Measurements from ENCODE around the gene CCDC80.

Gene CCDC80, protein sequence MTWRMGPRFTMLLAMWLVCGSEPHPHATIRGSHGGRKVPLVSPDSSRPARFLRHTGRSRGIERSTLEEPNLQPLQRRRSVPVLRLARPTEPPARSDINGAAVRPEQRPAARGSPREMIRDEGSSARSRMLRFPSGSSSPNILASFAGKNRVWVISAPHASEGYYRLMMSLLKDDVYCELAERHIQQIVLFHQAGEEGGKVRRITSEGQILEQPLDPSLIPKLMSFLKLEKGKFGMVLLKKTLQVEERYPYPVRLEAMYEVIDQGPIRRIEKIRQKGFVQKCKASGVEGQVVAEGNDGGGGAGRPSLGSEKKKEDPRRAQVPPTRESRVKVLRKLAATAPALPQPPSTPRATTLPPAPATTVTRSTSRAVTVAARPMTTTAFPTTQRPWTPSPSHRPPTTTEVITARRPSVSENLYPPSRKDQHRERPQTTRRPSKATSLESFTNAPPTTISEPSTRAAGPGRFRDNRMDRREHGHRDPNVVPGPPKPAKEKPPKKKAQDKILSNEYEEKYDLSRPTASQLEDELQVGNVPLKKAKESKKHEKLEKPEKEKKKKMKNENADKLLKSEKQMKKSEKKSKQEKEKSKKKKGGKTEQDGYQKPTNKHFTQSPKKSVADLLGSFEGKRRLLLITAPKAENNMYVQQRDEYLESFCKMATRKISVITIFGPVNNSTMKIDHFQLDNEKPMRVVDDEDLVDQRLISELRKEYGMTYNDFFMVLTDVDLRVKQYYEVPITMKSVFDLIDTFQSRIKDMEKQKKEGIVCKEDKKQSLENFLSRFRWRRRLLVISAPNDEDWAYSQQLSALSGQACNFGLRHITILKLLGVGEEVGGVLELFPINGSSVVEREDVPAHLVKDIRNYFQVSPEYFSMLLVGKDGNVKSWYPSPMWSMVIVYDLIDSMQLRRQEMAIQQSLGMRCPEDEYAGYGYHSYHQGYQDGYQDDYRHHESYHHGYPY

GRCh38 chr3:112640930-112641801, at the start of gene CCDC80:
CCDC80 (minus strand) TSS chr3:112641143; CDS start chr3:112639905, 1,238 bp downstream.
- peak; percentile 49 for DNase-seq

GRCh38 chr3:112689989-112690388, 49.0 kb upstream of the CCDC80 start:
- no peak for DNase-seq

DNA sequence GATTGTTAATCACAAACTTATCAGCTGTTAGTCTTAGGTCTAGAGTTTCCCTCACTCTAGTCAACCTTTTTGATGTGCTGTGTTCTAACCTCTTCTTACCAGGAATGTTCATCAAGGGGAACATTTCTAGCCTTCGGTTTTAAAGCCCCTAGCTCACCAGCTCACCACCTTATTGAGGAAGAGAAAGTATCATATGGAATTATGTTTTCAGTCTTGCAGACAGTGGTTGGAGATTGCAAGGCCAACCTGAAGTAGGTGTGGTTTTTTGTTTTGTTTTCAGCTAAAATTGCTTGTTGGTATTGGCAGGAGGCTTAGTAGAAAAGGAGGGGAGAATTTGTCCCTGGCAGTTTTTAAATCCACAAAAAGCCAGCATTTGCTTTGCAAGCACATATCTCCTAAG, 48.4 kb upstream of the CCDC80 start:
- DNase-seq: no peak

DNA sequence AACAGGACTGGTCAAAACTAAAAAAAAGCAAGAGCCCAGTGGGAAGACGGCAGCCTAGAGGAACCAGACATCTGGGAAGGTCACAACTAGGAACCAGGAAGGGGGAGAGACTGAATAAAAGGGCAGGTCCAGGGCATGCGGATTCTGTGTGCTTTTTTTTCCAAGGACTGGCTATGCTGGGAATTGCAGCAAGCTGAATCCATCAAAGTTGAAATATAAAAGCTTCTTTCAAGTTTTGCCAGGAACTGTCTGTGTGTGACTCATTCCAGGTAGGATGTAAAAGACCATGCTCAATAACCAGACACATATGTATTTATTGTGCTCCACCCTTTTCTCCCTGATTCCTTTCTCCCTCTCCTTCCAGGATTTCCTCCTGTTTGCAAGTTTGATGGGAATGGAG, 47.9 kb upstream of the CCDC80 start:
- DNase-seq: no peak

GRCh38 chr3:112688085-112688769, 47.3 kb upstream of the CCDC80 start:
- DNase-seq: no peak

DNA sequence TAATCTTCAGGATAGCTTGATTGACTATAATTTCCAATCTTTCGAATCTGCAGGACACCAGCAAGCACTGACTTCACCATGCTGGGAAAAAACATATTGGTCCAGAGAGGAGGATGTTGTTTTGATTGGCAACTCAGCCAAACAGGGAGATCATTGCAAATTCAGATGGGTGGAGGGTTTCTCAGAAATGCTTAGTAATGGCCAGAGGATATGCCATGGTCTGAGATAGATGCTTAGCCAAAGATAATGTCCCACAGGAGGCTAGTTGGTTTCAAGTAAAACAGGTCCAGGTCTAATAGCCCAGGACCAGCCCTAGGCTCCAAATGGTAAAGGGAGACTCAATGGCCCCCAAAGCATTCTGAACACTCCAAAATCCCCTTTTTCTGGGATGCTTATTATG, 46.7 kb upstream of the CCDC80 start:
- DNase-seq: no peak

DNA sequence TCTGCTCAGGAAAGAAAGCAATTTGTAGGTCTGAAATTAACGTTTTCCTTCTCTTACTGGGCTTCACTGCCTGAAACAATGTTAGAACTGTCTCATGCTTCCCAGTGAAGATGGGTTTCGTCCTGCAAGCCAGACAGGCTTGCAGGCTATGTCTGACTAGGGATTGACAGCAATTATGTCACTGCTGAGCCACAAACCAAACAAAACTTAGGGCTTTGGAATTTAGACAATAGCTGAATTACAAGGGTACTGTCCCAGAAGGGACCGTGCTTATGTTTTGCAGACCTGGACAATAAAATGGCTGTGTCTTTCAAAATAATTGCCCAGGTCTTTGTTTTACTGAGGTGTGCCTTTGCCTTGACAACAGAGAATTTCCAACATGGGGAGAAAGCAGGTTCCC, 46.3 kb upstream of the CCDC80 start:
- DNase-seq: no peak

DNA sequence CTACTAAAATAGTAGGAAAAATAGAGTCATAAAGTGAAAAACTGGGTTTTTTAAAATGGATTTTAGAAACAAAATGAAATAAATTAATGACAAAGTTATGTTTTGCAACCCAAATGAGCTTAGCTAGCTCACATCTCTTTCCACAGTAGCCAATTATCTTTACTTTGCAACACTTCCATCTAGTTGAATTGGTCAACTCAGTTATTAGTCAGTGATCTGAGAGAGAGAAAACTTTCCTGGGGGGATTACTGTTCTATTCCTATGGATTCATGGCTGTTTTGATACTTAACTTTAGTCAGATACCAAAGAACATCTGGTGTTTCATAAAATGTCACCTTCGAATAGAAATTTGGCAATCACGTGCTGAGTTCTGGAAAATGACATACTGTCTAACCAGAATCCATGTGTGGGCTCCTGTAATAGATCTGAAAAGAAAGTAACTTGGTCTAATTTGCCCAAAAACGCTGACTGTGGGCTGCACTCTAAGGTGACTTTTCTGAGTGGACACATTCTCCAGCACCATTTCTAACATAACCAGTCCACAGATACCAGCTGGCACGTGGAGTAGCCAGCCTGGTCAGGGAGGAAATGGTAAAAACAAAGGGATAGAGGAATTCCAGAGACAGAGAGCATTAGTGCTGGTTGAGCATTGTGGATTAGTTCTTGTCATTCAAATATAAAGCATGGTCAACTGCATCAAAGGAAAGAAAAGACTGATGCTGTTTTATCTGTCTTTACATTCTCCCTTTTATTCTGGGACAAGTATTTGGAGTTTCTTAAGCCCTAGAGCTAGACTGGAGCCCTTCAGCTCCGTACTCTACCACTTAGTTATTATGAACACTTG, 45.2 kb upstream of the CCDC80 start:
- DNase-seq: no peak

GRCh38 chr3:112685420-112685819, 44.5 kb upstream of the CCDC80 start:
- DNase-seq: no peak

DNA sequence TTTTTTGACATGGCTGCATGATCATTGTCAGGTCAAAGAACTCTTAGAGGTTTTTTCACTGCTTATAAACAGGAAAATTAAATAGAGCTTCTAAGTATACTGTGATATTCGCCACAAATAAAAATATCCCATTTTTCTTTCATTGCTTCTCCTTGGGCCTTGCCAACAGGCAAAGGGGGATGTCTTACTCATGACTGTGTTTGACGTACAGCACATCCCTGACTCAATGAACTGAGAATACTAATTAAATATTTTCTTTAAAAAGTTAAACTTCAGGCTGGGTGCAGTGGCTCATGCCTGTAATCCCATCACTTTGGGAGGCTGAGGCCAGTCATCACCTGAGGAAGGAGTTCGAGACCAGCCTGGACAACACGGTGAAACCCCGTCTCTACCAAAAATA, 41.4 kb upstream of the CCDC80 start:
- DNase-seq: no peak

DNA sequence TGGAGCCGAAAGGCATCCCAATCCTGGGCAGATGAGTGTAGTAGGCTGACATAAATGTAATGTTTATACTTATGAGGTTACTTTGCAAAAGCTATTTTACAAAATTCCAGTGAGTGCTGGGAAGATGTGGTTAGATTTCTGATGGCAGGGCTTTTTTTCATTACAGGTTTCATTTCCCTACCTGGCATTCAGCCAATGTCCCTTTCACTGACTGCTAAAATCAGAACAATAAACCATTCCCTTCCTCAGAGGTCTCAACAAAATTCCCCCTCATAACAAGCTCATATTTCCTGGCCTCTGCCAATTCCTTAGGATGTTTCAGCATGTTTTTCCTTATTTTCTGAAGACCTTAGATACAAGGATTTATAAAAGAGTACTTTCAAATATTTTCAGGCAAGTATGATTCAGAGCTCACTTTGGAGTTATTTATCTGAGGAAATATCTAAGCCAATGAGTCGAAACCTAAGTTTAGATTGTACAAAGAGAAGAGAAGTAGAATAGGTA, 40.9 kb upstream of the CCDC80 start:
- peak; percentile 35 for DNase-seq

DNA sequence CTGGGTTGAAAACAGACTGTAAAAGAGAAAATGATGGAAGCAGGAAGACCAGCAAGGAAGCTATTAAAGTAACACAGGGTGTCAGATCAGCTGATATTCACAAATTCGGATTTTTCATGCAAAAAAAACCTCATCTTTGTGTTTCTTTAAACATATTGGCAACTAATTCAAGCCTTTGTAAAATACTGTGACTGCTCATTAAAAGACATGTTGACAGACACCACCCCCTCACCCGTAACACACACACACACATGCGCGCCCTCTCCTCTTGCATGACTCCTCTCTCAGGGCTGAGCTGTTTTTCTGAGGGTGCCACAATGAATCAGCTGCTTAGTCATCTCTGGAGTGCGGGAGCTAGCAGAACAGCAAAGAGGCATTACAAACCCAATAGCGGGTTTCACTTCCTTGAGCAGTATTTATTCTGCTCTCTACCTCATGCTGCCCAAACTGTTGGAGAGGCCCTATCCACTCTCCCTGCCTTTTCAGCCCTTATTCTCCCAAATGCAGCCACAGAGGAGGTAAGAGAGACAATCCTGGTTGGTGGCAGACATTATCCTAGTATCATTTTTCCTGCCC, 35.8 kb upstream of the CCDC80 start:
- DNase-seq: peak; percentile 45

DNA sequence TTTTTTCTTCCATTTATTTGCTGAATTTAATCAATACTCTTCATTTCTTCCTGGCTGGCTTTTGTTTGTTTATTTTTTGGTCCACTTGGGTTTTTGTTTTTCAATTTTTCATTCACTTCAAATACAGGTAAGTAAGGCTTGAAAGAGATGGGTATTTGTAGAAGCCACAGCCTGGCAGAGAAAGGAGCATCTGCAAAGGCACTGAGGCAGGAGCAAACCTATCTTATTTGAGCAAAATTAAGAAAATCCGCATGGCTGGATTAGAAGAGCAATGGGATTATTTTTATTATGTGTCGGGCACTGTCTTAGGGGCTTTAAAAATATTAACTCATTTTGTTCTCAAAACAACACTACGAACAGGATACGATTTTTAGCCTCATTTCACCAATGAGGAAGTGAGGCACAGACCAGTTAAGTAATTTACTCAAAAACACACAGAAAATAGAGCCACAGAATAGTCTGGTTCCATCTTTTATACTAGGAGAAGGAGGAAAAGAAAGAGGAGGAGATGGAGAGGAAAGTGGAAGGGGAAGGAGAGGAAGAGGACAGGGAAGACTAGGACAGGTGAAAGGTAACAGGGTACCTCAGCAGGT, 35.1 kb upstream of the CCDC80 start:
- DNase-seq: no peak

DNA sequence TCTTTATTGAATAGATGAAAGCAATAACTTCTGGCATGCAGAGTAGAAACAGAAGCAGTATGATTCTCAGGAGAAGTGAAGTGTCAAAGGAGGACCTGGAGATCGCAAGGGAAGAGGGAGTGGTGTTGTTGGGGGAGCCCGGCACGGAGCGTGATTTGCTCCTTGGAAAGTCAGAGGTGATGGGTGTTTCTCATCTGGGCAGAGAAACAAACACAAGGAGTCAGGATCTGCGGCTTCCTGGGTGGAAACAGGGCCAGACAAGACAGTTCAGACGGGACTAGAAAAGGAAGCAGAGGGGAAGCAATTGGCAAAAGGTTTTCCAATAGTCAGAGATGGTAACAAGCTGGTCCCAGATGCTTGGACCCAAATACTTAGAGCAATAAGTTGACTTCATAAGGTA, 34.4 kb upstream of the CCDC80 start:
- DNase-seq: no peak

- no peak for DNase-seq
Observed at GRCh38 chr3:112672716-112673541, 32.0 kb upstream of the CCDC80 start.

DNA sequence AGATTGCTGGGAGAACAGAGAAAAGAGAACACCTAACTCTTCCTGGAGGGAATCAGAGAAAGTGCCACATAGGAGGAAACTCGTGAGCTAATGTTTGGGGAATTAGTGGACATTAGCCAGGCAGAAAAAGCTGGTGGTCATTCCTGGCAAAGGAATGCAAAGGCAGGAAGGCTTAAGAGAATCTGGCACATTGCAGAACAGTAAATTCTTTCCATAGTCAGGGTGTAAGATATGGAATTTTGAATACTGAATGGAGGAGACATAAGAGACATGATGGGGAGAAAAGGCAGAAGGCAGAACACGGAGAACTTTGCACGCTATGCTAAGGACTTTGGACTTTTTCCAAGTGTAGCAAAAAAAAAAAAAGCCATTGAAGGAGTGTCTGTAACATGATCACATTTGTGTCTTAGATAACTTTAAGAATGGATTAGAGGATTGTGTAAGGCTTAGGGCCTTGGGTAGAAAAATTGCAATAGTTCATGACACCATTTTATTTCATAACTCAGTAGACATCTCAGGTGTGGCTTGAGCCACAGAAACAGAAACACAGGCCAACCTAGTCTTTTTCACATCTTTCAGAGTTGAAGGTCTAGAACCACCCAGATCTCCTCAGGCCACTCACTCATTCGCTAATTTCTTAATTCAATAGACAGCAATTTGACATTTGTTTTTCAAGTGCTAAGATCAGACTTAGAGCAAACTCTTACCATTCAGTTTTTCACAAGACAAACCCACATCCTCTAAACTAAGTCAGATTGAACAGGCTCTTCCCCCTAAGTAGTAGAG, 31.2 kb upstream of the CCDC80 start:
- no peak for DNase-seq

- DNase-seq: no peak
Observed at GRCh38 chr3:112670824-112671223, 29.9 kb upstream of the CCDC80 start.

- DNase-seq: no peak
Observed at GRCh38 chr3:112667599-112667998, 26.7 kb upstream of the CCDC80 start.

All from femur (tissue), 1 donor.